Left lung (tissue), 10 donors: ENCODE results near the gene LSP1. TPM values are rescaled to one million over a fixed set of nuclear protein-coding genes. Genes with fewer than 3 reads are reported as not detected.

Source experiments
- ATAC-seq: fragments of 200-7000 bp; cut with Tn5 transposase; one replicate; pipeline ENCODE4 v1.9.1; 2020; ENCODE audit warnings: moderate library complexity
- DNase-seq, 4 donors: peaks; one replicate each; pipeline ENCODE4 v3.0.0-alpha.2; 2013 to 2020
- H3K27ac ChIP-seq, 2 donors: fragments of 200-600 bp; sonication (generic) in 1 of 2; one replicate each; pipeline versions ENCODE4 v1.5.0 to v1.8.0; 2020 to 2021
- H3K27me3 ChIP-seq, 2 donors: fragments of 200-600 bp; sonication (generic) in 1 of 2; one replicate each; pipeline versions ENCODE4 v1.5.0 to v1.8.0; 2020 to 2021
- H3K36me3 ChIP-seq, 2 donors: fragments of 200-600 bp; sonication (generic) in 1 of 2; one replicate each; pipeline versions ENCODE4 v1.5.0 to v1.8.0; 2020 to 2021
- H3K4me1 ChIP-seq, 2 donors: fragments of 200-600 bp; one replicate each; pipeline ENCODE4 v1.8.0; 2021
- H3K4me3 ChIP-seq, 2 donors: fragments of 200-600 bp; sonication (generic) in 1 of 2; one replicate each; pipeline versions ENCODE4 v1.5.0 to v1.8.0; 2020 to 2021; ENCODE audit warnings: mild to moderate bottlenecking in 1 of 2
- H3K9me3 ChIP-seq, 2 donors: fragments of 200-600 bp; sonication (generic) in 1 of 2; one replicate each; pipeline versions ENCODE4 v1.5.0 to v1.8.0; 2020 to 2021
- intact Hi-C, 2 donors: fragments of 100-400 bp; cut with DNase I; formaldehyde crosslinking; loops; one replicate each; pipeline versions ENCODE4 v1.11.2 to v1.14.2; 2022
- polyA plus RNA-seq, 6 donors: library from polyadenylated mRNA; unstranded; fragments of 120-200 nt; gene quantifications; one replicate each; pipeline ENCODE4 v1.2.1, GENCODE V29; 2013; ENCODE audit not compliant: insufficient read length in 6 of 6
- total RNA-seq, 2 donors: library from RNA; stranded (reverse); fragmentation: NEBNext Ultra II Directional; extraction: Animal tissue kit (Norgen Biotek cat#: 25700); gene quantifications; one replicate each; pipeline ENCODE4 v1.2.1, GENCODE V29; 2021
- TF ChIP-seq, protein P1 (sequence below), 2 donors: fragments of 200-600 bp; sonication (generic) in 1 of 2; IDR thresholded peaks; one replicate each; pipeline versions ENCODE4 v1.5.0 to v1.8.0; 2021; ENCODE audit warnings: antibody characterized with exemption in 2 of 2
- donor health status: DM: no; HTN: yes; CAD: no.
- donor health status: DM: no; HTN: no; CAD: no.

LSP1 gene
- total and polyA plus RNA-seq, 8 donors = 5.9 to 76.6 (median 7.5) TPM

DNA sequence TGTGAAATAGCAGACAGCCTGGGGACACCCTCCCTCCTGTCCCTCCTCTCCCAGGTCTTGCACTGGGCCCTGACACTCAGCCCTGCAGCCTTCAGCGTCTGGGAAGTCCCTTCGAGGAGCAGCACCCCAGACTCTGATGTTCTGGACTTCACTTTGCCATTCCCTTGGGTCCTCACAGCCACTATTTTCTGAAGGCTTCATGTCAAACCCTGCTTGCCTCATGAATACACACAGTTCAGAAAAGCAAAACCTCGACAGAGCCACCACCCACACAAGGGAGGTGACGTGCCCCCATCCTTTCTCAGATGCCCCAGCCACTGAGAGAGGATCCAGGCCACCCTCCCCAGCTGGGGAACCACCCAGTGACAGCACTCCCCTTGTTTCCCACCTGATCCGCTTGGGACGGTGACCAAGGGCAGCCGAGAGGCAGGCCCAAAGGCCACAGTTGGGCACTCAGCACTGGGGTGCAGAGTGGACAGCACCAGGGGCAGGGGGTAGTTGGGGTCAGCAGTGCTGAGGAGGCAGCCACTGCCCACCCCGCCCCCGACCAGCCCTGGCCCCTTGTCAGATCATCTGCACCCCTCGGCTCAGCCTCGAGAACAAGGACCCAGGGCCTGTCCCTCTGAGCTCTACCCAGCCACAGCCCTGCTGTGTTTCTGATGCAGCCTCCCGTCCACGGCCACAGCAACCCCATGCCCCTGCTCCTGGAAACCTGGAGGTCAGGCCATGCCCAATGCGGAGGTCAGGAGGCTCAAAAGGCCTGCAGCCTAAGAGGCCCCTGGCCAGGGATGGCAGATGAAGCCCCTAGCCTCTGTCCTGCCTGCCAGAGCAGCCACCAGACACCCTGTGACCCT lies 63.5 kb downstream of the LSP1 start:
- intact Hi-C loops = loop anchor here in 1 of 2 donors (1.0 kb wide), 1 partner anchor 23 kb away; no protein-coding TSS in a partner anchor
- Histone ChIP-seq H3K36me3 (no peaks in the 10 kb centered on the region), H3K27me3 (peaks cover 0 to 10% of the 10 kb centered on the region in 2 donors), H3K9me3 (no peaks in the 10 kb centered on the region), H3K4me3 (no peak overlapping the region), H3K27ac (no peak overlapping the region), H3K4me1 (no peaks in the 10 kb centered on the region)
- ATAC-seq (no peak), DNase-seq (peak in 2 of 4 donors; percentile 15 to 74)
- TF ChIP-seq, protein P1, sequence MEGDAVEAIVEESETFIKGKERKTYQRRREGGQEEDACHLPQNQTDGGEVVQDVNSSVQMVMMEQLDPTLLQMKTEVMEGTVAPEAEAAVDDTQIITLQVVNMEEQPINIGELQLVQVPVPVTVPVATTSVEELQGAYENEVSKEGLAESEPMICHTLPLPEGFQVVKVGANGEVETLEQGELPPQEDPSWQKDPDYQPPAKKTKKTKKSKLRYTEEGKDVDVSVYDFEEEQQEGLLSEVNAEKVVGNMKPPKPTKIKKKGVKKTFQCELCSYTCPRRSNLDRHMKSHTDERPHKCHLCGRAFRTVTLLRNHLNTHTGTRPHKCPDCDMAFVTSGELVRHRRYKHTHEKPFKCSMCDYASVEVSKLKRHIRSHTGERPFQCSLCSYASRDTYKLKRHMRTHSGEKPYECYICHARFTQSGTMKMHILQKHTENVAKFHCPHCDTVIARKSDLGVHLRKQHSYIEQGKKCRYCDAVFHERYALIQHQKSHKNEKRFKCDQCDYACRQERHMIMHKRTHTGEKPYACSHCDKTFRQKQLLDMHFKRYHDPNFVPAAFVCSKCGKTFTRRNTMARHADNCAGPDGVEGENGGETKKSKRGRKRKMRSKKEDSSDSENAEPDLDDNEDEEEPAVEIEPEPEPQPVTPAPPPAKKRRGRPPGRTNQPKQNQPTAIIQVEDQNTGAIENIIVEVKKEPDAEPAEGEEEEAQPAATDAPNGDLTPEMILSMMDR (IDR thresholded peaks at IDR 0.05) = no peak

DNA sequence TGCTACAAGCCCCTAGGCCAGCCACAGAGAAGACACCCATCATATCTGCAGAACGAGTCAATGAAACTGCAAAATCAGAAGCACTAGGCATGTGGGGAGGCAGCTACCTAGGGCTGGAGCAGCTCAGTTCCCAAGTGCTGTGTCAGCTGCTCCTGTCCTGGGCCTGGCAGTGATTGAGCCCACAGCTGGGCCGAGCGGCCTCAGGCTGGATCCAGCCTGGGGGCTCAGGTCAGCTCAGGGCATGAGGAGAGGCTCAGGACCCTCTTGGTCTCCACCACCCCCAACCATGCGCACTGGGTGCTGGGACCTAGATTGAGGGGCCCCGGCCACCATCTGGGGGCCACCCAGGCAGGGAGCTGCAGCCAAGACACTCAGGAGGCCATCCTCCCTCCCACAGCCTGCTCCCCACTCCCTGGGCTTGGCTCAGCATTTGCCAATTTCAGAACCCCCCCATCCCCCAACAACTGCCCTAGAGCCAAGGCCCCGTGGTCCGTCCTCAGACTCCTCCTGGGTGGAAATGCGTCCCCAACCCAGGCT lies 64.2 kb downstream of the LSP1 start:
- H3K27me3 ChIP-seq = peaks cover 0 to 12% of the 10 kb centered on the region in 2 donors
- H3K27ac ChIP-seq = no peak overlapping the region
- no peaks in the 10 kb centered on the region for H3K4me1 ChIP-seq
- ATAC-seq (no peak), DNase-seq (peak in 3 of 4 donors; percentile 29 to 59 (median 58))
- H3K4me3 ChIP-seq = no peak overlapping the region
- intact Hi-C loops = loop anchor here in 1 of 2 donors (1.0 kb wide), 1 partner anchor 24 kb away; no protein-coding TSS in a partner anchor
- no peaks in the 10 kb centered on the region for H3K36me3 ChIP-seq
- TF ChIP-seq, protein P1 (IDR thresholded peaks at IDR 0.05) = no peak
- H3K9me3 ChIP-seq = no peaks in the 10 kb centered on the region

DNA sequence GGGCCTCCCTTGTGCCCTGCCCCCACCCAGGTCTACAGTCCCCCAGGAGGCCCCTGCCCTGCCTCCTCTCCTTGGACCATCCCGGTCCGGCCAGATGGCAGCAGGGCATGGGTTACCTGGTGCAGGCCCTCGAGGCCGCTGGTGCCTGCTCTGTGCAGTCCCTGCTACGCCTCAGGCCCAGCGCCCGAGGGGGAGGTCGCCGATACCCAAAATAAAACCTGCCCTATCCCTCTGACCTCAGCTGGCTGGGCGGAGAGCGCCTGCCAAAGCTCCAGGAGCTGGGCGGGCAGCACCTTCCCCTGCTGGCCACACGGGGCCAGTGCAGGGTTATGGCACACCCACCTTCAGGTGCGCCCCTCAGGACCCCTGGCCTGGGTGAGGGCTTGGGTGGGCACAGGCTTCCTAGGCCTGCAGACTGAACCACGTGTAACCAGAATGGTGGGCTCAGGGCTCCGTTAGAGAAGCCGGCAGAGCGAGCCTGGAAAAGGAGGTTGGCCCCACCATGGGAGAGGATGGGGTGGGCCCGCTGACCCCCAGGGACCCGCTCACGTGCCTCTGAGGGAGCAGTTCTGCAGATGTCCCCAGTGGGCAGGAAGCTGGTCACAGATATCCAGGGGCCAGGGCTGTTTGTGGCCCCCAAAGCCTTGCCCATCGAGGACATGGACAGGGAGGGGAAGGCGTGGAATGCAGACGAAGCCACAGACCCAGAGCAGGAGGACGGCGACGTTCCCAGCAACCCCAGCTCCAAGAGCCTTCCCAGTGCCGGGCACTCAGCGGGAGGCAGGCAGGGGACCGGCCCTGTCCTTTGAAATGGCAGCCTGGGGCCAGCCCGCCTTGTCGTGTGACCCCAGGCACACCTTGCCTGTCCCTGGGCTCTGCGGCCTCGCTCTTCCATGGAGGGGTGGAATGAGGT lies 64.9 kb downstream of the LSP1 start:
- intact Hi-C loops = no loop called here
- H3K27ac ChIP-seq = no peak overlapping the region
- ATAC-seq = peak; percentile 8
- H3K27me3 ChIP-seq = peaks cover 0 to 16% of the 10 kb centered on the region in 2 donors
- H3K36me3 ChIP-seq = no peaks in the 10 kb centered on the region
- H3K4me1 ChIP-seq = no peaks in the 10 kb centered on the region
- H3K9me3 ChIP-seq = no peaks in the 10 kb centered on the region
- TF ChIP-seq, protein P1 (IDR thresholded peaks at IDR 0.05) = peak in 1 of 2 donors; percentile 24
- H3K4me3 ChIP-seq = no peak overlapping the region
- DNase-seq = peak in 2 of 4 donors; percentile 28 to 79

DNA sequence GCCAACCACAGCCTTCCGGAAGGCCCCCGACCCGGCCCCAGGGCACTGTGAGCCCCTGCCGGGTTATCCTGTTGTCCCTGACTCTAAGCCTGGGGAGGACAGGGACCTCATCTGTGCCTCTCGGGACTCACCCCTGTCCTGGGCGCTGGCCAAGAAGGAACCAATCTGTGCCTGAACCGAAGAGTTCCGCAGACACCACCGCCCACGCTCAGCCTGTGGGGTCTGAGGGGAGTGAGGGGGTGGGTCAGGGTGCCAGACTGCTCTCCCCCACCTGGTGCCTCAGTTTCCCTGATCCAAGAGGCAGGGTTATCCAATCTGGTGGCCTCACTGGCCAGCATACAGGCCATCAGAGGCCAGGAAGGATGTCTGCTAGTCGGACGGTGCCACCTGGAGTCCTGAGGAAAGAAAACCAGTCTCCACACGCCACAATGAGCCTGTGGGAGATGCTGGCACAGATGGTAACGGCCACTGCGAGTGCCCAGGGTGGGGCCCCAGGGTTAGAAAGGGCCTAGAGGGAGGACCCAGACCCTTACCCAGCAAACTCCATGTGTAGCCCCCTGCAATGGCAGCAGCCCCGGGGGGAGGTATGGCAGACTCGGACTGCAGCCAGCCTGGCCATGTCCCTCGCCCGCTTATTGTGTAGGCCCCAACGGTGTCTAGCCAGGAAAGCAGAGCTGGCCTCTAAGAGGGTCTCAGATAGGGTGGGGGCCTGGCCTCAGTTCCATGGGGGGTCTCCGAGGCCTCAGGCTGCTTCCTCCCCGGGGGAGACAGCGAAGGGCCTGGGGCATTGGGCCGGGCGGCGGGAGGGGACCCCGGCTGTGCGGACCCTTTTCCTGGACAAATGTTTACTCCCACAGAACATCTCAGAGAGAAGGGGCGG lies 65.8 kb downstream of the LSP1 start:
- H3K4me1 ChIP-seq = no peaks in the 10 kb centered on the region
- DNase-seq (peak in 2 of 4 donors; percentile 24 to 55), ATAC-seq (no peak)
- H3K4me3 ChIP-seq = no peak overlapping the region
- no peaks in the 10 kb centered on the region for H3K36me3 ChIP-seq
- intact Hi-C loops = no loop called here
- no peaks in the 10 kb centered on the region for H3K9me3 ChIP-seq
- H3K27me3 ChIP-seq = peaks cover 0 to 16% of the 10 kb centered on the region in 2 donors
- no peak overlapping the region for H3K27ac ChIP-seq
- TF ChIP-seq, protein P1 (IDR thresholded peaks at IDR 0.05) = no peak
